Smooth muscle cell (in vitro differentiated cells): ENCODE results near the gene SLC66A2. TPM values are rescaled to one million over a fixed set of nuclear protein-coding genes. Genes with fewer than 3 reads are reported as not detected.

ENCODE experiments used
- DNase-seq: peaks from one replicate; lab custom pipeline; 2025; ENCODE audit not compliant: unreplicated experiment; lab: John Stamatoyannopoulos, UW
- H2AFZ ChIP-seq: fragments of 200-600 bp; sonication (generic); 2 replicates; pipeline ENCODE4 v1.6.0; 2016; ENCODE audit warnings: antibody characterized with exemption, low read depth, mild to moderate bottlenecking
- H3F3A ChIP-seq: fragments of 200-600 bp; sonication (generic); 2 replicates; pipeline ENCODE4 v1.6.0; 2017; ENCODE audit warnings: antibody characterized with exemption, low read depth
- H3K27ac ChIP-seq: fragments of 200-600 bp; sonication (generic); 2 replicates; pipeline ENCODE4 v1.5.1; 2016; ENCODE audit warnings: low read depth, mild to moderate bottlenecking
- H3K27me3 ChIP-seq: fragments of 200-600 bp; sonication (generic); 2 replicates; pipeline ENCODE4 v1.6.1; 2016; ENCODE audit warnings: low read depth, mild to moderate bottlenecking
- H3K36me3 ChIP-seq: fragments of 200-600 bp; sonication (generic); 2 replicates; pipeline ENCODE4 v1.5.1; 2016; ENCODE audit warnings: low read depth
- H3K4me1 ChIP-seq: fragments of 200-600 bp; sonication (generic); 2 replicates; pipeline ENCODE4 v1.5.1; 2016; ENCODE audit warnings: low read depth
- H3K4me2 ChIP-seq: fragments of 200-600 bp; sonication (generic); 2 replicates; pipeline ENCODE4 v1.6.0; 2016; ENCODE audit warnings: mild to moderate bottlenecking
- H3K4me3 ChIP-seq: fragments of 200-600 bp; sonication (generic); 2 replicates; pipeline ENCODE4 v1.5.1; 2016; ENCODE audit warnings: mild to moderate bottlenecking
- H3K79me2 ChIP-seq: fragments of 200-600 bp; sonication (generic); 2 replicates; pipeline ENCODE4 v1.6.0; 2016; ENCODE audit warnings: low read depth, mild to moderate bottlenecking
- H3K9ac ChIP-seq: fragments of 200-600 bp; sonication (generic); 2 replicates; pipeline ENCODE4 v1.6.0; 2016; ENCODE audit warnings: low read depth
- H3K9me3 ChIP-seq: fragments of 200-600 bp; sonication (generic); replicated peaks from 2 replicates; pipeline ENCODE4 v1.5.1; 2016; ENCODE audit warnings: low read depth
- H4K20me1 ChIP-seq: fragments of 200-600 bp; sonication (generic); 2 replicates; pipeline ENCODE4 v1.6.0; 2016; ENCODE audit warnings: low read depth
- CTCF ChIP-seq: fragments of 200-600 bp; sonication (generic); IDR thresholded peaks from 2 replicates; pipeline ENCODE4 v1.5.1; 2017; ENCODE audit warnings: borderline replicate concordance, mild to moderate bottlenecking, antibody characterized with exemption; ENCODE audit not compliant: insufficient read depth, poor library complexity, severe bottlenecking
- WGBS: methylation state at CpG from one replicate; pipeline ENCODE4 v1.1.7; 2016; ENCODE audit warnings: low lambda C conversion rate; 5-methylcytosine and 5-hydroxymethylcytosine counted together
- polyA plus RNA-seq: library from polyadenylated mRNA; unstranded; fragments of >200 nt; fragmentation: Nextera tagmentation; extraction: Ambion mirVana; gene quantifications from 2 replicates; pipeline ENCODE4 v1.2.1, GENCODE V29; 2016
- total RNA-seq: library from RNA; depleted of rRNA; stranded (reverse); fragments of >200 nt; gene quantifications from 2 replicates; pipeline ENCODE4 v1.2.3, GENCODE V29; 2014

SLC66A2 gene
- total and polyA plus RNA-seq, 2 experiments from 2014 or later, result 23.6 to 37.9 TPM

- WGBS, result 89% methylated on average over 28 of the region's 29 CpGs
These were observed 67.0 kb downstream of the SLC66A2 start for GRCh38 chr18:79884294-79884962.

DNA sequence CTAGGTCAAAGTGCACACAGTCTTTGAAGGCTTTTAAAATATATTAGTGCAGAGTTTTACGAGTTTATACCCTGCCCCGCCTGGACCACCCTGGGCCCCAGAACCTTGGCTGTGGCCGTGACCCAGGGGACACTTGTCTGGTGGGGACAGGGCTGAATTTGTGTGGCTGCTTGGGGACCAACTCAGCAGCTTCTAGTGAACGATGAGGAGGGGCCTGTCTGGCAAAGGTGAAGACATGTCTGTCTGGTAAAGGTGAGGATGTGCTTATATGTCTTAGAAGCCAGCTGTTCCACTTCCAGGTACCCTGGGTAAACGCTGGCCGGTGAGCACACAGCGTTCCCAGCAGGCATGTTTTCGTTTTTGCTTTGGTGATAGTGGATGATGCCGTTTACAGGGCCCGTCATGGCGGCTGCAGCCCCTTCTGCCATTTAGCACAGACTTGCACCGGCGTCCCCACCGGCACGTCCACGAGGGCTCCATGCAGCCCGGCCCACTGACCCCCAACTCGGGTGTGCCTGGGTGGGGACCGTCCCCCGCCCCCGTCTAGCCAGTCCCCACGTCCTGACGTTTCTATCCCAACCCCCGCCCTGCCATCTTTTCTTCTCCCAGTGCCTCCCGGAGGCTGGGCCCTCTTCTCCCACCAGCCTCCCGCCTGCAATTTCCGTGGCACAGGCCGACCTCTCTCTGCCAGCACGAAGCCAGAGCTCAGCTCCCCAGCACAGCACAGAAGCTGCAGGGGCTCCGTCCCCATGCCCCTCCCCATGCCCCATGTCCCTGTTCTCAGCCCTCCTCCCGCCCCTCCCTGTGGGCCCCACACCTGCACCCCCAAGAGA is 67.8 kb downstream of the SLC66A2 start:
- H3F3A ChIP-seq, result no peaks in the 10 kb centered on the region
- no peaks in the 10 kb centered on the region for H4K20me1 ChIP-seq
- DNase-seq, result no peak
- H3K27me3 ChIP-seq, result no peaks in the 10 kb centered on the region
- no peak for TF ChIP-seq CTCF
- H3K36me3 ChIP-seq, result no peaks in the 10 kb centered on the region
- H3K27ac ChIP-seq, result no peak overlapping the region
- no peak overlapping the region for H3K4me3 ChIP-seq
- WGBS, result 92% methylated on average over 23 of the region's 31 CpGs
- no peaks in the 10 kb centered on the region for H3K4me1 ChIP-seq
- no peak overlapping the region for H2AFZ ChIP-seq
- H3K4me2 ChIP-seq, result no peak overlapping the region
- H3K9ac ChIP-seq, result no peak overlapping the region
- no peaks in the 10 kb centered on the region for H3K79me2 ChIP-seq
- H3K9me3 ChIP-seq, result no peaks in the 10 kb centered on the region

More at GRCh38 chr18:79884294-79884962, 67.0 kb downstream of the SLC66A2 start:
- H3K36me3 ChIP-seq, result no peaks in the 10 kb centered on the region
- H3K79me2 ChIP-seq, result no peaks in the 10 kb centered on the region
- no peak for DNase-seq
- H3F3A ChIP-seq, result no peaks in the 10 kb centered on the region
- H3K4me1 ChIP-seq, result no peaks in the 10 kb centered on the region
- no peaks in the 10 kb centered on the region for H4K20me1 ChIP-seq
- H3K9ac ChIP-seq, result no peak overlapping the region
- no peak overlapping the region for H3K4me2 ChIP-seq
- H3K27ac ChIP-seq, result no peak overlapping the region
- no peak for TF ChIP-seq CTCF
- H3K9me3 ChIP-seq, result no peaks in the 10 kb centered on the region
- H3K27me3 ChIP-seq, result no peaks in the 10 kb centered on the region
- H3K4me3 ChIP-seq, result no peak overlapping the region
- H2AFZ ChIP-seq, result no peak overlapping the region

GRCh38 chr18:79882522-79883241 is 68.8 kb downstream of the SLC66A2 start:
- DNase-seq, result no peak
- 95% methylated on average over 57 of the region's 68 CpGs for WGBS
- no peak overlapping the region for H2AFZ ChIP-seq
- no peaks in the 10 kb centered on the region for H3K4me1 ChIP-seq
- H3K27ac ChIP-seq, result no peak overlapping the region
- H3K27me3 ChIP-seq, result no peaks in the 10 kb centered on the region
- H3K4me2 ChIP-seq, result no peak overlapping the region
- H3F3A ChIP-seq, result no peaks in the 10 kb centered on the region
- TF ChIP-seq CTCF, result no peak
- no peaks in the 10 kb centered on the region for H3K36me3 ChIP-seq
- no peaks in the 10 kb centered on the region for H3K9me3 ChIP-seq
- no peaks in the 10 kb centered on the region for H3K79me2 ChIP-seq
- H3K4me3 ChIP-seq, result no peak overlapping the region
- H4K20me1 ChIP-seq, result no peaks in the 10 kb centered on the region
- H3K9ac ChIP-seq, result no peak overlapping the region
